Measurements from ENCODE around the gene OSBPL10. TPM values are rescaled to one million over a fixed set of nuclear protein-coding genes. Genes with fewer than 3 reads are reported as not detected.

OSBPL10 gene
- total and polyA plus RNA-seq, 2 of the 4 experiments (the other 2 are of a cell fraction): 9.5 to 10.1 TPM

- H3K36me3 ChIP-seq (ENCODE audit: control insufficient read depth, insufficient read depth, low read length): no peaks in the 10 kb centered on the region
- CTCF ChIA-PET: no interaction called here
- intact Hi-C loops (cut with micrococcal nuclease): no loop called here
- H3K4me2 ChIP-seq (ENCODE audit: low read depth, low read length): no peak overlapping the region
- no peak overlapping the region for H2BK20ac ChIP-seq (ENCODE audit: low read depth, low read length)
- WGBS, 2 experiments (ENCODE audit: extremely low coverage in 2 of 2, insufficient read length in 1 of 2): 17% methylated on average over 1 of the region's 1 CpG; no CpG with 5 or more reads in 1 of the 2 experiments
- no peak overlapping the region for H2BK15ac ChIP-seq (ENCODE audit: low read depth, low read length)
- H2AFZ ChIP-seq (replicated peaks; ENCODE audit: low read length, poor library complexity): no peak overlapping the region
- H3K9me3 ChIP-seq (ENCODE audit: control insufficient read depth, insufficient read depth, low read length): no peaks in the 10 kb centered on the region; the same call in 1 of the 2 replicates
- no peaks in the 10 kb centered on the region for H3K4me1 ChIP-seq (ENCODE audit: control insufficient read depth, insufficient read depth, low read length)
- 0 out of 4 replicates have a peak, but pooled peaks cover 0 to 6% of the 10 kb centered on the region in 2 experiments for H3K79me1 ChIP-seq (ENCODE audit: low read depth in 1 of 2, low read length in 2 of 2)
- in situ Hi-C loops (cut with MboI; ENCODE audit: low sequenced_read_pairs): no loop called here
- no peak overlapping the region for H3K4ac ChIP-seq (ENCODE audit: low read depth, low read length)
- BruUV-seq (replicated peaks): no TSS peak
- no peak overlapping the region for H2AK9ac ChIP-seq (replicated peaks; ENCODE audit: low read depth, low read length, poor library complexity)
- no peaks in the 10 kb centered on the region for H4K20me1 ChIP-seq (ENCODE audit: insufficient read depth, low read length)
- no peak overlapping the region for H3K56ac ChIP-seq (ENCODE audit: extremely low read depth, insufficient read depth, low read length)
- H2BK120ac ChIP-seq (ENCODE audit: low read depth, low read length): no peak overlapping the region
- TF ChIP-seq RCOR1 (IDR thresholded peaks at IDR 0.05; ENCODE audit: insufficient replicate concordance, low read length) (no peak), RFX5 (IDR thresholded peaks at IDR 0.05; ENCODE audit: low read depth, low read length) (no peak), USF2 (IDR thresholded peaks at IDR 0.05; ENCODE audit: low read depth, low read length) (no peak), CEBPB (IDR thresholded peaks at IDR 0.05; ENCODE audit: low read depth, low read length) (no peak), FOS (IDR thresholded peaks at IDR 0.05; ENCODE audit: low read depth, low read length) (no peak), BHLHE40 (IDR thresholded peaks at IDR 0.05; ENCODE audit: low read depth, low read length) (no peak), MXI1 (IDR thresholded peaks at IDR 0.05; ENCODE audit: borderline replicate concordance, low read depth, low read length) (no peak), RAD21 (IDR thresholded peaks at IDR 0.05; ENCODE audit: low read length) (no peak), MAFK (IDR thresholded peaks at IDR 0.05; ENCODE audit: low read depth, low read length) (no peak), SMC3 (IDR thresholded peaks at IDR 0.05; ENCODE audit: low read depth, low read length) (no peak), NFE2L2 (IDR thresholded peaks at IDR 0.05; ENCODE audit: low read depth, low read length) (no peak), CTCF (conservative IDR thresholded peaks at IDR 0.05; ENCODE audit: low read depth, low read length) (no peak), POLR2A (IDR thresholded peaks at IDR 0.05; ENCODE audit: low read depth, low read length) (no peak), CHD1 (IDR thresholded peaks at IDR 0.05; ENCODE audit: low read depth, low read length) (no peak), ELK1 (IDR thresholded peaks at IDR 0.05; ENCODE audit: borderline replicate concordance, low read depth, low read length) (no peak), MAZ (IDR thresholded peaks at IDR 0.05; ENCODE audit: borderline replicate concordance, low read depth, low read length) (no peak)
- no peaks in the 10 kb centered on the region for H3K9me1 ChIP-seq (ENCODE audit: insufficient read depth, low read length)
- H3K27ac ChIP-seq (ENCODE audit: insufficient read depth, low read length): no peak overlapping the region
- no peak overlapping the region for H3K9ac ChIP-seq (ENCODE audit: low read depth, low read length)
- no peak overlapping the region for H3K23ac ChIP-seq (ENCODE audit: low read depth, low read length)
- no peak overlapping the region for H4K5ac ChIP-seq (ENCODE audit: low read depth, low read length)
- H2BK5ac ChIP-seq (ENCODE audit: low read depth, low read length, poor library complexity, severe bottlenecking): no peak overlapping the region
- POLR2A ChIA-PET (ENCODE audit: unreplicated experiment): no interaction called here
- H3K4me3 ChIP-seq (ENCODE audit: insufficient read depth, low read depth, low read length): no peak overlapping the region
- H3K14ac ChIP-seq (replicated peaks; ENCODE audit: low read depth, low read length): no peak overlapping the region
- no peak for ATAC-seq (ENCODE audit: low read depth)
- H4K91ac ChIP-seq (ENCODE audit: insufficient read depth, low read depth, low read length): no peak overlapping the region
- H3K27me3 ChIP-seq (ENCODE audit: control insufficient read depth, insufficient read depth, low read length): no peaks in the 10 kb centered on the region
- DNase-seq: no peak
- no peak overlapping the region for H2AK5ac ChIP-seq (ENCODE audit: low read depth, low read length)
- H3K18ac ChIP-seq (ENCODE audit: low read depth, low read length): no peak overlapping the region
- dilution Hi-C loops (cut with HindIII; ENCODE audit: low sequenced_read_pairs, unreplicated experiment): no loop called here
- H4K8ac ChIP-seq (ENCODE audit: low read depth in 2 of 2, low read length in 2 of 2): no peak overlapping the region
Observed at GRCh38 chr3:31922962-31923361, 58.1 kb downstream of the OSBPL10 start.
